Measurements from ENCODE around the gene VAT1. TPM values are rescaled to one million over a fixed set of nuclear protein-coding genes. Genes with fewer than 3 reads are reported as not detected.
"Not testable (repeated sequence)": the region's sequence is repeated elsewhere in the genome, so short reads cannot be mapped to it uniquely, and the experiment has no call there.

The VAT1 gene
- total and polyA plus RNA-seq, 4 experiments from 2014 or later = 52.6 to 67.5 (median 63.8) TPM

GRCh38 chr17:43056051-43056450 lies 33.9 kb upstream of the VAT1 start:
- no peak overlapping the region for H3K27ac Mint-ChIP-seq
- no peaks in the 10 kb centered on the region for H3K9me3 Mint-ChIP-seq
- no peaks in the 10 kb centered on the region for H3K36me3 Mint-ChIP-seq
- intact Hi-C loops (cut with micrococcal nuclease) = no loop called here
- DNase-seq = no peak
- Histone ChIP-seq H3K9me3 (ENCODE audit: control insufficient read depth in 1 of 2, low read length in 2 of 2) (no peaks in the 10 kb centered on the region), H3K27ac (ENCODE audit: low read depth, low read length) (no peak overlapping the region), H3K27me3 (ENCODE audit: insufficient read depth, low read length) (no peaks in the 10 kb centered on the region), H3K4me3 (ENCODE audit: low read length in 2 of 2) (no peak overlapping the region), H3K4me1 (ENCODE audit: insufficient read depth, low read length) (no peaks in the 10 kb centered on the region), H3K36me3 (ENCODE audit: insufficient read depth, low read length) (no peaks in the 10 kb centered on the region)
- H3K4me3 Mint-ChIP-seq = no peak overlapping the region
- ChIA-PET CTCF (ENCODE audit: partially characterized antibody) (interaction anchor here (0.6 kb wide), 1 partner anchor 1805 kb away, joined by 3 read pairs; no protein-coding TSS in a partner anchor), POLR2A (ENCODE audit: partially characterized antibody) (no interaction called here)
- no peaks in the 10 kb centered on the region for H3K27me3 Mint-ChIP-seq
- H3K4me1 Mint-ChIP-seq = no peaks in the 10 kb centered on the region

GRCh38 chr17:43053008-43053407 lies 30.8 kb upstream of the VAT1 start:
- H3K27me3 Mint-ChIP-seq; DNase-seq; H3K27ac ChIP-seq (ENCODE audit: low read depth, low read length); H3K9me3 ChIP-seq (ENCODE audit: control insufficient read depth in 1 of 2, low read length in 2 of 2); H3K27ac Mint-ChIP-seq; H3K4me3 Mint-ChIP-seq; intact Hi-C loops (cut with micrococcal nuclease); H3K27me3 ChIP-seq (ENCODE audit: insufficient read depth, low read length); H3K36me3 Mint-ChIP-seq; POLR2A ChIA-PET (ENCODE audit: partially characterized antibody); CTCF ChIA-PET (ENCODE audit: partially characterized antibody); H3K4me1 Mint-ChIP-seq; H3K4me3 ChIP-seq (ENCODE audit: low read length in 2 of 2); H3K36me3 ChIP-seq (ENCODE audit: insufficient read depth, low read length); H3K9me3 Mint-ChIP-seq; H3K4me1 ChIP-seq (ENCODE audit: insufficient read depth, low read length): not testable (repeated sequence)

- ChIA-PET POLR2A (ENCODE audit: partially characterized antibody) (no interaction called here), CTCF (ENCODE audit: partially characterized antibody) (no interaction called here)
- Histone ChIP-seq H3K27me3 (ENCODE audit: insufficient read depth, low read length) (no peaks in the 10 kb centered on the region), H3K4me1 (ENCODE audit: insufficient read depth, low read length) (no peaks in the 10 kb centered on the region), H3K27ac (ENCODE audit: low read depth, low read length) (no peak overlapping the region), H3K9me3 (ENCODE audit: control insufficient read depth in 1 of 2, low read length in 2 of 2) (no peaks in the 10 kb centered on the region), H3K4me3 (ENCODE audit: low read length in 2 of 2) (no peak overlapping the region), H3K36me3 (ENCODE audit: insufficient read depth, low read length) (no peaks in the 10 kb centered on the region)
- H3K27me3 Mint-ChIP-seq = no peaks in the 10 kb centered on the region
- H3K4me3 Mint-ChIP-seq = no peak overlapping the region
- peak overlapping the region in 1 of 7 donors; percentile 12 for H3K27ac Mint-ChIP-seq
- DNase-seq = no peak
- no peaks in the 10 kb centered on the region for H3K4me1 Mint-ChIP-seq
- intact Hi-C loops (cut with micrococcal nuclease) = no loop called here
- H3K36me3 Mint-ChIP-seq = no peaks in the 10 kb centered on the region
- no peaks in the 10 kb centered on the region for H3K9me3 Mint-ChIP-seq
Measured at GRCh38 chr17:43051969-43052368, 29.8 kb upstream of the VAT1 start.

GRCh38 chr17:43044024-43044423 lies 21.8 kb upstream of the VAT1 start:
- CTCF ChIA-PET (ENCODE audit: partially characterized antibody) = interaction anchor here (0.6 kb wide), 1 partner anchor 606 kb away, joined by 3 read pairs; no protein-coding TSS in a partner anchor
- POLR2A ChIA-PET (ENCODE audit: partially characterized antibody) = no interaction called here
- no peak overlapping the region for H3K27ac Mint-ChIP-seq

GRCh38 chr17:43043307-43043706 lies 21.1 kb upstream of the VAT1 start:
- H3K36me3 Mint-ChIP-seq = no peaks in the 10 kb centered on the region
- Histone ChIP-seq H3K9me3 (ENCODE audit: control insufficient read depth in 1 of 2, low read length in 2 of 2) (no peaks in the 10 kb centered on the region), H3K4me1 (ENCODE audit: insufficient read depth, low read length) (no peaks in the 10 kb centered on the region), H3K27me3 (ENCODE audit: insufficient read depth, low read length) (no peaks in the 10 kb centered on the region), H3K4me3 (ENCODE audit: low read length in 2 of 2) (no peak overlapping the region), H3K27ac (ENCODE audit: low read depth, low read length) (no peak overlapping the region), H3K36me3 (ENCODE audit: insufficient read depth, low read length) (no peaks in the 10 kb centered on the region)
- POLR2A ChIA-PET (ENCODE audit: partially characterized antibody) = no interaction called here
- DNase-seq = no peak
- no peaks in the 10 kb centered on the region for H3K27me3 Mint-ChIP-seq
- H3K9me3 Mint-ChIP-seq = no peaks in the 10 kb centered on the region
- CTCF ChIA-PET (ENCODE audit: partially characterized antibody) = no interaction called here
- no peaks in the 10 kb centered on the region for H3K4me1 Mint-ChIP-seq
- intact Hi-C loops (cut with micrococcal nuclease) = no loop called here
- H3K27ac Mint-ChIP-seq = no peak overlapping the region
- no peak overlapping the region for H3K4me3 Mint-ChIP-seq

More at GRCh38 chr17:43044024-43044423, 21.8 kb upstream of the VAT1 start:
- no peaks in the 10 kb centered on the region for H3K4me1 Mint-ChIP-seq
- Histone ChIP-seq H3K27ac (ENCODE audit: low read depth, low read length) (no peak overlapping the region), H3K9me3 (ENCODE audit: control insufficient read depth in 1 of 2, low read length in 2 of 2) (no peaks in the 10 kb centered on the region), H3K4me3 (ENCODE audit: low read length in 2 of 2) (no peak overlapping the region), H3K4me1 (ENCODE audit: insufficient read depth, low read length) (no peaks in the 10 kb centered on the region), H3K36me3 (ENCODE audit: insufficient read depth, low read length) (no peaks in the 10 kb centered on the region), H3K27me3 (ENCODE audit: insufficient read depth, low read length) (no peaks in the 10 kb centered on the region)
- no peaks in the 10 kb centered on the region for H3K36me3 Mint-ChIP-seq
- intact Hi-C loops (cut with micrococcal nuclease) = no loop called here
- no peak for DNase-seq
- H3K9me3 Mint-ChIP-seq = no peaks in the 10 kb centered on the region
- no peak overlapping the region for H3K4me3 Mint-ChIP-seq
- H3K27me3 Mint-ChIP-seq = no peaks in the 10 kb centered on the region

GRCh38 chr17:43042025-43042628 lies 19.9 kb upstream of the VAT1 start:
- Mint-ChIP-seq H3K27me3 (no peaks in the 10 kb centered on the region), H3K4me1 (no peaks in the 10 kb centered on the region), H3K4me3 (no peak overlapping the region), H3K36me3 (no peaks in the 10 kb centered on the region), H3K27ac (peak overlapping the region in 1 of 7 donors; percentile 23), H3K9me3 (no peaks in the 10 kb centered on the region)
- DNase-seq = no peak
- Histone ChIP-seq H3K4me3 (ENCODE audit: low read length in 2 of 2) (no peak overlapping the region), H3K27me3 (ENCODE audit: insufficient read depth, low read length) (no peaks in the 10 kb centered on the region), H3K4me1 (ENCODE audit: insufficient read depth, low read length) (no peaks in the 10 kb centered on the region), H3K9me3 (ENCODE audit: control insufficient read depth in 1 of 2, low read length in 2 of 2) (no peaks in the 10 kb centered on the region), H3K27ac (ENCODE audit: low read depth, low read length) (no peak overlapping the region), H3K36me3 (ENCODE audit: insufficient read depth, low read length) (no peaks in the 10 kb centered on the region)
- ChIA-PET POLR2A (ENCODE audit: partially characterized antibody) (no interaction called here), CTCF (ENCODE audit: partially characterized antibody) (no interaction called here)
- intact Hi-C loops (cut with micrococcal nuclease) = no loop called here

- Mint-ChIP-seq H3K4me1 (no peaks in the 10 kb centered on the region), H3K36me3 (no peaks in the 10 kb centered on the region)
Measured at GRCh38 chr17:43040655-43041054, 18.5 kb upstream of the VAT1 start.

GRCh38 chr17:43039646-43040045 lies 17.5 kb upstream of the VAT1 start:
- no peaks in the 10 kb centered on the region for H3K4me1 Mint-ChIP-seq
- H3K36me3 Mint-ChIP-seq = no peaks in the 10 kb centered on the region
- no peak overlapping the region for H3K27ac ChIP-seq (ENCODE audit: low read depth, low read length)
- no peaks in the 10 kb centered on the region for H3K9me3 ChIP-seq (ENCODE audit: control insufficient read depth in 1 of 2, low read length in 2 of 2)
- H3K27me3 ChIP-seq (ENCODE audit: insufficient read depth, low read length) = no peaks in the 10 kb centered on the region
- ChIA-PET POLR2A (ENCODE audit: partially characterized antibody) (no interaction called here), CTCF (ENCODE audit: partially characterized antibody) (no interaction called here)
- H3K4me1 ChIP-seq (ENCODE audit: insufficient read depth, low read length) = no peaks in the 10 kb centered on the region
- H3K4me3 Mint-ChIP-seq = no peak overlapping the region
- H3K4me3 ChIP-seq (ENCODE audit: low read length in 2 of 2) = no peak overlapping the region
- no peak for DNase-seq
- H3K9me3 Mint-ChIP-seq = no peaks in the 10 kb centered on the region
- H3K36me3 ChIP-seq (ENCODE audit: insufficient read depth, low read length) = no peaks in the 10 kb centered on the region
- no peak overlapping the region for H3K27ac Mint-ChIP-seq
- no peaks in the 10 kb centered on the region for H3K27me3 Mint-ChIP-seq
- intact Hi-C loops (cut with micrococcal nuclease) = no loop called here

More at GRCh38 chr17:43040655-43041054, 18.5 kb upstream of the VAT1 start:
- Histone ChIP-seq H3K36me3 (ENCODE audit: insufficient read depth, low read length) (no peaks in the 10 kb centered on the region), H3K9me3 (ENCODE audit: control insufficient read depth in 1 of 2, low read length in 2 of 2) (no peaks in the 10 kb centered on the region), H3K4me3 (ENCODE audit: low read length in 2 of 2) (no peak overlapping the region), H3K4me1 (ENCODE audit: insufficient read depth, low read length) (no peaks in the 10 kb centered on the region), H3K27me3 (ENCODE audit: insufficient read depth, low read length) (no peaks in the 10 kb centered on the region), H3K27ac (ENCODE audit: low read depth, low read length) (no peak overlapping the region)
- Mint-ChIP-seq H3K27ac (no peak overlapping the region), H3K27me3 (no peaks in the 10 kb centered on the region), H3K9me3 (no peaks in the 10 kb centered on the region), H3K4me3 (no peak overlapping the region)
- DNase-seq = no peak
- POLR2A ChIA-PET (ENCODE audit: partially characterized antibody) = no interaction called here
- CTCF ChIA-PET (ENCODE audit: partially characterized antibody) = no interaction called here
- intact Hi-C loops (cut with micrococcal nuclease) = no loop called here
